ENCODE measurements around the gene DDX24. TPM values are rescaled to one million over a fixed set of nuclear protein-coding genes. Genes with fewer than 3 reads are reported as not detected.

DDX24 gene
- total RNA-seq, 2 experiments from 2014 or later = 241 to 252 TPM

- Mint-ChIP-seq H3K9me3 (no peaks in the 10 kb centered on the region), H3K27me3 (peaks cover 6% of the 10 kb centered on the region), H3K27ac (no peak overlapping the region), H3K4me3 (no peak overlapping the region), H3K4me1 (ENCODE audit: low read depth) (no peaks in the 10 kb centered on the region), H3K36me3 (no peaks in the 10 kb centered on the region)
- intact Hi-C loops (cut with micrococcal nuclease) = no loop called here
- ChIA-PET CTCF (interaction anchor here (0.7 kb wide), 1 partner anchor 372 kb away, joined by 3 read pairs; no protein-coding TSS in a partner anchor), POLR2A (no interaction called here)
- DNase-seq = no peak
Measured at GRCh38 chr14:94113490-94113889, 32.5 kb upstream of the DDX24 start.

DNA sequence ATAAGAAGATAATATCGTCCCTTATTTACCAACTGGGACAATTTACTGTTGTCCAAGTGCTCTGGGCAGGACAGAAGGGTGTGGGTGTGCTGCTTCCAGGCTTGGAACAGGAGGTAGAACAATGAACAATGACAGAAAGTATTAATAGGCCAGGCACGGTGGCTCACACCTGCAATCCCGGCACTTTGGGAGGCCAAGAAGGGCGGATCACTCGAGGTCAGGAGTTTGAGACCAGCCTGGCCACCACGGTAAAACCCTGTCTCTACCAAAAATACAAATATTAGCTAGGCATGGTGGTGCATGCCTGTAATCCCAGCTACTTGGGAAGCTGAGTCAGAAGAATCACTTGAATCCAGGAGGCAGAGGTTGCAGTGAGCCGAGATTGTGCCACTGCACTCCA is 32.1 kb upstream of the DDX24 start:
- H3K27ac Mint-ChIP-seq = no peak overlapping the region
- intact Hi-C loops (cut with micrococcal nuclease) = no loop called here
- H3K36me3 Mint-ChIP-seq = no peaks in the 10 kb centered on the region
- no peaks in the 10 kb centered on the region for H3K9me3 Mint-ChIP-seq
- DNase-seq = no peak
- no peak overlapping the region for H3K4me3 Mint-ChIP-seq
- H3K27me3 Mint-ChIP-seq = peaks cover 6% of the 10 kb centered on the region
- H3K4me1 Mint-ChIP-seq (ENCODE audit: low read depth) = no peaks in the 10 kb centered on the region
- ChIA-PET CTCF (interaction anchor here (0.7 kb wide), 1 partner anchor 373 kb away, joined by 3 read pairs; no protein-coding TSS in a partner anchor), POLR2A (no interaction called here)

DNA sequence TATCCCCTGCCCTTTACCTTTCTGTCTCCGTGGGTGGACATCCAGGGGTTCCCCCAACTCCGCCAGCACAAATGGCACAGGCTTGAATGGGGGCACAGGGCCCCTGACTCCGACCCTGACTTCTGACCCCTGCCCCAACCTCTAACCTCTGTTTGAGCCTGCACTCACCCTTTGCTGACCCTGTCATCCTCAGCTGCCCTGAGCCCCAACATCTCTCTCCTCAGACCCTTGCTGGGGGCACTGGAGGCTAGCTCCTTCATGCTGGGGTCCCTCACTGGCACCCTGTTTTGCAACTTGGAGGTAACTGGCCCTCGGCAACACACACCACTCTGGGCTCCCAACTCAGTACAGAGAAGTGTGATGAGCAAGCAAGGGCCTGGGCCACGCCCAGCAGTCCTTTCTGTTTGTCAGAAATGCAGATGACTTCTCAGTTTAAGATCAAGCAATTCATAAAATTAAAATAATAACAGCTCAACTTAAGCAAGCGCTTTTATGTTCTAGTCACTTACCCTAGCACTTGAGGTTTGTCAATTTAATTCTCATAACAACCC is 31.6 kb upstream of the DDX24 start:
- DNase-seq = no peak
- H3K27me3 Mint-ChIP-seq = peaks cover 6% of the 10 kb centered on the region

GRCh38 chr14:94111276-94112095 is 30.5 kb upstream of the DDX24 start:
- intact Hi-C loops (cut with micrococcal nuclease) = no loop called here
- Mint-ChIP-seq H3K27ac (no peak overlapping the region), H3K9me3 (no peaks in the 10 kb centered on the region), H3K4me1 (ENCODE audit: low read depth) (no peaks in the 10 kb centered on the region), H3K27me3 (peaks cover under 1% of the 10 kb centered on the region), H3K36me3 (no peaks in the 10 kb centered on the region), H3K4me3 (no peak overlapping the region)
- POLR2A ChIA-PET = no interaction called here
- CTCF ChIA-PET = interaction anchor here (1.1 kb wide), 1 partner anchor 25 kb away, joined by 4 read pairs; no protein-coding TSS in a partner anchor
- DNase-seq = no peak

More for the DNA sequence above, 31.6 kb upstream of the DDX24 start:
- Mint-ChIP-seq H3K9me3 (no peaks in the 10 kb centered on the region), H3K4me1 (ENCODE audit: low read depth) (no peaks in the 10 kb centered on the region), H3K4me3 (no peak overlapping the region), H3K27ac (no peak overlapping the region), H3K36me3 (no peaks in the 10 kb centered on the region)
- ChIA-PET CTCF (no interaction called here), POLR2A (no interaction called here)
- intact Hi-C loops (cut with micrococcal nuclease) = no loop called here

- no peak for DNase-seq
- ChIA-PET POLR2A (no interaction called here), CTCF (interaction anchor here (1.1 kb wide), 1 partner anchor 26 kb away, joined by 4 read pairs; no protein-coding TSS in a partner anchor)
- Mint-ChIP-seq H3K27ac (no peak within 1 kb of the TSS), H3K9me3 (no peaks in the 10 kb centered on the region), H3K36me3 (no peaks in the 10 kb centered on the region), H3K4me3 (no peak within 1 kb of the TSS), H3K4me1 (ENCODE audit: low read depth) (no peaks in the 10 kb centered on the region), H3K27me3 (no peaks in the 10 kb centered on the region)
- intact Hi-C loops (cut with micrococcal nuclease) = no loop called here
Measured at GRCh38 chr14:94110552-94111181, 29.7 kb upstream of the DDX24 start, which contains the start of gene IFI27. IFI27 (plus strand) TSS chr14:94110736.

DNA sequence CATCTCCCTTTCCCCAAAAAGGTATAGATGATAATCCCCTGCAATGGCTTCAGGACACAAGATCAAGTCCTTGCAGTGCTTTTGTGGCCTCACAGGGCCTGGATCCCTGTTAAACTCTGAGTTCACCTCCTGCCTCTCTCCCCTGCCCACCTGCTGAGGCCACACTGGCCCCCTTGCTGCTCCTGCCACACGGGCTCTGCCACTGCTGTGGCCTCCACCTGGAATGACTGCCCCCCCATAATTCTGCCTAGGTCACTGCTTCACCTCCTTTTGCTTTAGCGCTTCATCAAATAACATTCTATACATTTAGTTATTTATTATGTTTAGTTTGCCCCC is 28.9 kb upstream of the DDX24 start:
- Mint-ChIP-seq H3K36me3 (no peaks in the 10 kb centered on the region), H3K9me3 (no peaks in the 10 kb centered on the region), H3K4me1 (ENCODE audit: low read depth) (no peaks in the 10 kb centered on the region), H3K4me3 (no peak overlapping the region), H3K27ac (no peak overlapping the region), H3K27me3 (no peaks in the 10 kb centered on the region)
- POLR2A ChIA-PET = no interaction called here
- CTCF ChIA-PET = no interaction called here
- intact Hi-C loops (cut with micrococcal nuclease) = no loop called here
- DNase-seq = no peak

- no peaks in the 10 kb centered on the region for H3K9me3 Mint-ChIP-seq
- CTCF ChIA-PET = interaction anchor here (1.2 kb wide), 1 partner anchor 32 kb away, joined by 3 read pairs; no protein-coding TSS in a partner anchor
- POLR2A ChIA-PET = no interaction called here
Measured at GRCh38 chr14:94104731-94105130, 23.7 kb upstream of the DDX24 start.

GRCh38 chr14:94103554-94104150 is 22.6 kb upstream of the DDX24 start:
- CTCF ChIA-PET = interaction anchor here (0.8 to 1.2 kb wide), 2 partner anchors 29 to 33 kb away, joined by 3 read pairs; no protein-coding TSS in a partner anchor

More at GRCh38 chr14:94104731-94105130, 23.7 kb upstream of the DDX24 start:
- Mint-ChIP-seq H3K4me1 (ENCODE audit: low read depth) (no peaks in the 10 kb centered on the region), H3K36me3 (no peaks in the 10 kb centered on the region), H3K27me3 (no peaks in the 10 kb centered on the region), H3K4me3 (no peak overlapping the region), H3K27ac (no peak overlapping the region)
- no peak for DNase-seq
- intact Hi-C loops (cut with micrococcal nuclease) = no loop called here

GRCh38 chr14:94102768-94103482 is 21.9 kb upstream of the DDX24 start:
- ChIA-PET POLR2A (no interaction called here), CTCF (no interaction called here)
- intact Hi-C loops (cut with micrococcal nuclease) = no loop called here
- no peak overlapping the region for H3K4me3 Mint-ChIP-seq
- no peaks in the 10 kb centered on the region for H3K9me3 Mint-ChIP-seq
- no peak for DNase-seq
- no peaks in the 10 kb centered on the region for H3K27me3 Mint-ChIP-seq
- H3K27ac Mint-ChIP-seq = no peak overlapping the region
- no peaks in the 10 kb centered on the region for H3K36me3 Mint-ChIP-seq
- no peaks in the 10 kb centered on the region for H3K4me1 Mint-ChIP-seq (ENCODE audit: low read depth)

More at GRCh38 chr14:94103554-94104150, 22.6 kb upstream of the DDX24 start:
- no peak overlapping the region for H3K27ac Mint-ChIP-seq
- H3K4me3 Mint-ChIP-seq = no peak overlapping the region
- no peaks in the 10 kb centered on the region for H3K9me3 Mint-ChIP-seq
- H3K4me1 Mint-ChIP-seq (ENCODE audit: low read depth) = no peaks in the 10 kb centered on the region
- intact Hi-C loops (cut with micrococcal nuclease) = no loop called here
- POLR2A ChIA-PET = no interaction called here
- H3K27me3 Mint-ChIP-seq = no peaks in the 10 kb centered on the region
- no peaks in the 10 kb centered on the region for H3K36me3 Mint-ChIP-seq
- no peak for DNase-seq

GRCh38 chr14:94101748-94102147 is 20.7 kb upstream of the DDX24 start:
- no peak for DNase-seq
- H3K4me1 Mint-ChIP-seq (ENCODE audit: low read depth) = no peaks in the 10 kb centered on the region
- no peak overlapping the region for H3K27ac Mint-ChIP-seq
- intact Hi-C loops (cut with micrococcal nuclease) = no loop called here
- CTCF ChIA-PET = no interaction called here
- no peaks in the 10 kb centered on the region for H3K9me3 Mint-ChIP-seq
- H3K27me3 Mint-ChIP-seq = no peaks in the 10 kb centered on the region
- no peak overlapping the region for H3K4me3 Mint-ChIP-seq
- POLR2A ChIA-PET = no interaction called here
- H3K36me3 Mint-ChIP-seq = no peaks in the 10 kb centered on the region

DNA sequence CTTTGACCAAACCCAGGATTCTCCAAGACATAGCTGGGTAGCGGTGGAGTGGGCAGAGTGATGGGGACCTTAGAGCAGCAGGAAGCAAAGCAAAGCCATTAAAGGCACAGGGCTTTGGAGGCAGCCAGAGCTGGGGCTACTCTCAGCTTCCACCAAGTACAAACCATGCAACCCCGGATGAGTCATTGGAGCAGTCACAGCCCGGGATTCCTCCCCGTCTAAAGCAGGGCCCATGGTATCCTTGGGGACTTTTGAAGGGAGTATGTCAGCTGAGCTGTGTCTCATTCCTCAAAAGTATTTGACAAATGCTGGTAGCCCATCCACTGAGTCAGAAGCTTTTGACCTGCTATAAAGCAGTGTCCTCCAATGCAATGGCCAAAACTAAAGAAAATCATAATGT is 19.8 kb upstream of the DDX24 start:
- Mint-ChIP-seq H3K9me3 (no peaks in the 10 kb centered on the region), H3K36me3 (no peaks in the 10 kb centered on the region), H3K4me1 (ENCODE audit: low read depth) (no peaks in the 10 kb centered on the region), H3K27me3 (no peaks in the 10 kb centered on the region), H3K4me3 (no peak overlapping the region), H3K27ac (no peak overlapping the region)
- no peak for DNase-seq
- POLR2A ChIA-PET = no interaction called here
- intact Hi-C loops (cut with micrococcal nuclease) = no loop called here
- CTCF ChIA-PET = interaction anchor here (1.1 kb wide), 1 partner anchor 24 kb away, joined by 3 read pairs; no protein-coding TSS in a partner anchor

DNA sequence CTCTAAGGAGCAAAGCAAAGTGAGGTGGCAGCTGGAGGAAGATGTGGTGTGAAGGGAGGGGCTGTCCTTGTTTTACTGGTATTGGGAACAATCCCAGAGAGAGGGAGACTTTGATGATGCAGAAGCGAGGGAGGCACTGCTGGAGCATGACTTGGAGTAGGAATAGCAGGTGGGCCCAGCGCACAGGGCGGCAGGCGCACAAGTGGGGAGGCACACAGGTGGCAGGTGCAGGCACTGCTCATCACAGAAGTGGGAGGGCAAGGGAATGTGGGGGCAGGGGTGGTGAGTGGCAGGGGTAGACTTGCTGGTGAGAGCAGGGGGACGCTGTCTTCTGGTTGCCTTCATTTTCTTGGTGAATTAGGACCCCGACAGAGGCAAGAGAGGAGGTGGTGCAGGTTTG is 18.0 kb upstream of the DDX24 start:
- Mint-ChIP-seq H3K27ac (no peak overlapping the region), H3K9me3 (no peaks in the 10 kb centered on the region), H3K27me3 (no peaks in the 10 kb centered on the region), H3K4me1 (ENCODE audit: low read depth) (no peaks in the 10 kb centered on the region), H3K36me3 (no peaks in the 10 kb centered on the region), H3K4me3 (no peak overlapping the region)
- POLR2A ChIA-PET = no interaction called here
- no peak for DNase-seq
- intact Hi-C loops (cut with micrococcal nuclease) = no loop called here
- CTCF ChIA-PET = interaction anchor here (0.6 to 1.1 kb wide), 2 partner anchors 38 to 146 kb away, joined by 4 read pairs; no protein-coding TSS in a partner anchor

Measured in activated CD4-positive, alpha-beta memory T cell treated with anti-CD3 and anti-CD28 coated beads for 36 hours (primary cell).